OCI-LY7 (cell line): ENCODE measurements around the gene KRTAP5-7. TPM values are rescaled to one million over a fixed set of nuclear protein-coding genes. Genes with fewer than 3 reads are reported as not detected.
"Not testable (repeated sequence)": the region's sequence is repeated elsewhere in the genome, so short reads cannot be mapped to it uniquely, and the experiment has no call there.

Source experiments
- Bru-seq: library from RNA; stranded (reverse); fragments of 400-500 nt; gene quantifications from one replicate; lab custom pipeline; 2021; lab: Mats Ljungman, UMichigan
- BruChase-seq, 2 experiments: library from RNA; stranded (reverse); fragments of 400-500 nt; gene quantifications; one replicate each; lab custom pipeline; 2021; lab: Mats Ljungman, UMichigan
- BruUV-seq: library from RNA; stranded (reverse); fragments of 400-500 nt; replicated peaks from 2 replicates; lab custom pipeline; 2021; lab: Mats Ljungman, UMichigan
- CTCF ChIA-PET: fragments of 300-600 bp; sonication (Branson Sonifier 250); formaldehyde crosslinking; loops from one replicate; lab custom pipeline; 2022; ENCODE audit warnings: antibody characterized with exemption; ENCODE audit not compliant: unreplicated experiment; lab: Charles Lee
- POLR2A ChIA-PET: fragments of 300-600 bp; sonication (Branson Sonifier 250); formaldehyde crosslinking; loops from one replicate; lab custom pipeline; 2022; ENCODE audit warnings: antibody characterized with exemption; lab: Charles Lee
- DNase-seq: peaks from one replicate; pipeline ENCODE4 v3.0.0-alpha.2; 2015; ENCODE audit warnings: low spot score
- H2AFZ ChIP-seq: fragments of 200-600 bp; sonication (generic), shearing (Covaris generic); 2 replicates; pipeline ENCODE4 v1.6.1; 2014; ENCODE audit warnings: mild to moderate bottlenecking, antibody characterized with exemption, low read length, moderate library complexity
- H3K27ac ChIP-seq: fragments of 200-600 bp; sonication (generic); 2 replicates; pipeline ENCODE4 v1.5.1; 2014; ENCODE audit warnings: mixed run types, low read depth, mild to moderate bottlenecking, moderate library complexity, low read length, inconsistent platforms; ENCODE audit not compliant: poor library complexity, severe bottlenecking
- H3K36me3 ChIP-seq: fragments of 200-600 bp; sonication (generic); 2 replicates; pipeline ENCODE4 v1.6.1; 2014; ENCODE audit warnings: mild to moderate bottlenecking, antibody characterized with exemption, low read length, moderate library complexity, mixed read lengths; ENCODE audit not compliant: insufficient read depth
- H3K4me1 ChIP-seq: fragments of 200-600 bp; sonication (generic); 2 replicates; pipeline ENCODE4 v1.5.1; 2014; ENCODE audit warnings: mild to moderate bottlenecking, low read length; ENCODE audit not compliant: insufficient read depth, poor library complexity, severe bottlenecking
- H3K4me2 ChIP-seq: fragments of 200-600 bp; sonication (generic); 2 replicates; pipeline ENCODE4 v1.6.1; 2014; ENCODE audit warnings: mild to moderate bottlenecking, low read length
- H3K4me3 ChIP-seq: fragments of 200-600 bp; sonication (generic); 2 replicates; pipeline ENCODE4 v1.5.1; 2014; ENCODE audit warnings: mild to moderate bottlenecking, low read depth, low read length; ENCODE audit not compliant: poor library complexity, severe bottlenecking
- H3K79me2 ChIP-seq: fragments of 200-600 bp; sonication (generic); 2 replicates; pipeline ENCODE4 v1.6.1; 2016; ENCODE audit warnings: low read depth, mild to moderate bottlenecking, low read length, moderate library complexity, mixed read lengths; ENCODE audit not compliant: insufficient read depth
- H3K9me2 ChIP-seq: fragments of 200-600 bp; sonication (generic); 2 replicates; pipeline ENCODE4 v1.6.1; 2016; ENCODE audit warnings: mild to moderate bottlenecking, low read length, mixed read lengths; ENCODE audit not compliant: insufficient read depth
- H3K9me3 ChIP-seq: fragments of 200-600 bp; sonication (generic); 2 replicates; pipeline ENCODE4 v1.6.1; 2014; ENCODE audit warnings: mild to moderate bottlenecking, mixed run types, low read length, mixed read lengths
- H4K20me1 ChIP-seq: fragments of 200-600 bp; sonication (generic); 2 replicates; pipeline ENCODE4 v1.6.1; 2014; ENCODE audit warnings: mild to moderate bottlenecking, antibody characterized with exemption, low read length, moderate library complexity, mixed read lengths; ENCODE audit not compliant: insufficient read depth
- EZH2phosphoT487 ChIP-seq: fragments of 200-600 bp; sonication (generic); IDR thresholded peaks from 2 replicates; pipeline ENCODE4 v1.6.1; 2018; ENCODE audit warnings: low read depth, borderline replicate concordance, mild to moderate bottlenecking, mixed run types, antibody characterized with exemption, low read length, moderate library complexity, mixed read lengths
- intact Hi-C: fragments of 100-400 bp; cut with micrococcal nuclease; formaldehyde crosslinking; loops from one replicate; pipeline ENCODE4 v1.10.0; 2022; ENCODE audit not compliant: unreplicated experiment
- long read RNA-seq: library from polyadenylated mRNA; stranded (forward); transcript quantifications from one replicate; pipeline ENCODE4 v2.0.0, GENCODE V29; 2022
- total RNA-seq, 2 experiments: library from RNA; depleted of rRNA in 1 of 2; stranded (reverse); fragments of >200 nt in 1 of 2; shearing (Covaris generic) in 1 of 2; gene quantifications; 2 replicates each; pipeline ENCODE4 v1.2.3, GENCODE V29; 2014 to 2022
- TF ChIP-seq, protein P1 (sequence below): fragments of 200-600 bp; sonication (generic); conservative IDR thresholded peaks from 2 replicates; pipeline ENCODE4 v1.5.1; 2014; ENCODE audit warnings: mild to moderate bottlenecking, antibody characterized with exemption, low read length, moderate library complexity, mixed read lengths

Gene KRTAP5-7, protein sequence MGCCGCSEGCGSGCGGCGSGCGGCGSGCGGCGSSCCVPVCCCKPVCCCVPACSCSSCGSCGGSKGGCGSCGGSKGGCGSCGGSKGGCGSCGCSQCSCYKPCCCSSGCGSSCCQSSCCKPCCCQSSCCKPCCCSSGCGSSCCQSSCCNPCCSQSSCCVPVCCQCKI
- total RNA-seq (2014; rRNA removed; shearing (Covaris generic)): not detected in 2 replicates
- total RNA-seq (2022): not detected in 2 replicates
- percentile 24 among the genes with signal in this experiment for Bru-seq, nascent RNA
- not detected for BruChase-seq, experiment 1, labeled RNA remaining after a 6-hour chase
- BruChase-seq, experiment 2, labeled RNA remaining after a 2-hour chase: percentile 21 among the genes with signal in this experiment
- long read RNA-seq: 0 reads

DNA sequence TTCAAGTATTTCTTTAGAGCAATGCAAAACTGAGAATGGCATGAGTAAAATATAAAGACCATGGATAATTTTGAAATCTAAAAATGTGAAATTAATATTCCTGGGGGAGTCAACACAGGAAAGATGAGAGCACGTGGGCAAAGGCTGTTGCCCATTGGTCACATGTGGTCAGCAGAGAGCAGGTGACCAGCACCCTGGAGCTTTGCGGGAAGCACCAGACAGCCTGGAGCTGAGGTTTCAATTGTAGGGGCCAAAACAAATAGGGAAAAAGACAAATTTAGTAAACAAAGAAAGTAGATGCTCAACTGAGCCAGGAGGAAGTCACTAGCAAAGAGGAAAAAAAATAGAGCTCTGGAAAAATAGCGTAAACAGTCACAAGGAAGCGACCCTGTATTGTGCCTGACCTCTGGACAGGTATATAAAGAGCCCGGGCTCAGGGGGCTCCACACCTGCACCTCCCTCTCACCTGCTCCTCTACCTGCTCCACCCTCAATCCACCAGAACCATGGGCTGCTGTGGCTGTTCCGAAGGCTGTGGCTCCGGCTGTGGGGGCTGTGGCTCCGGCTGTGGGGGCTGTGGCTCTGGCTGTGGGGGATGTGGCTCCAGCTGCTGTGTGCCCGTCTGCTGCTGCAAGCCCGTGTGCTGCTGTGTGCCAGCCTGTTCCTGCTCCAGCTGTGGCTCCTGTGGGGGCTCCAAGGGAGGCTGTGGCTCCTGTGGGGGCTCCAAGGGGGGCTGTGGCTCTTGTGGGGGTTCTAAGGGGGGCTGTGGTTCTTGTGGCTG lies at the start of gene KRTAP5-7:
Gene KRTAP5-7, plus strand, starts transcription at position 472 of the 780 bp plus-strand sequence. Its CDS starts 34 bp downstream, at position 506.
- H2AFZ ChIP-seq, intact Hi-C loops, H3K4me3 ChIP-seq, H3K36me3 ChIP-seq, BruUV-seq, H3K79me2 ChIP-seq, DNase-seq, POLR2A ChIA-PET, H3K27ac ChIP-seq, H3K4me2 ChIP-seq, H3K9me3 ChIP-seq, H3K9me2 ChIP-seq, CTCF ChIA-PET, H3K4me1 ChIP-seq, H4K20me1 ChIP-seq: not testable (repeated sequence)

DNA sequence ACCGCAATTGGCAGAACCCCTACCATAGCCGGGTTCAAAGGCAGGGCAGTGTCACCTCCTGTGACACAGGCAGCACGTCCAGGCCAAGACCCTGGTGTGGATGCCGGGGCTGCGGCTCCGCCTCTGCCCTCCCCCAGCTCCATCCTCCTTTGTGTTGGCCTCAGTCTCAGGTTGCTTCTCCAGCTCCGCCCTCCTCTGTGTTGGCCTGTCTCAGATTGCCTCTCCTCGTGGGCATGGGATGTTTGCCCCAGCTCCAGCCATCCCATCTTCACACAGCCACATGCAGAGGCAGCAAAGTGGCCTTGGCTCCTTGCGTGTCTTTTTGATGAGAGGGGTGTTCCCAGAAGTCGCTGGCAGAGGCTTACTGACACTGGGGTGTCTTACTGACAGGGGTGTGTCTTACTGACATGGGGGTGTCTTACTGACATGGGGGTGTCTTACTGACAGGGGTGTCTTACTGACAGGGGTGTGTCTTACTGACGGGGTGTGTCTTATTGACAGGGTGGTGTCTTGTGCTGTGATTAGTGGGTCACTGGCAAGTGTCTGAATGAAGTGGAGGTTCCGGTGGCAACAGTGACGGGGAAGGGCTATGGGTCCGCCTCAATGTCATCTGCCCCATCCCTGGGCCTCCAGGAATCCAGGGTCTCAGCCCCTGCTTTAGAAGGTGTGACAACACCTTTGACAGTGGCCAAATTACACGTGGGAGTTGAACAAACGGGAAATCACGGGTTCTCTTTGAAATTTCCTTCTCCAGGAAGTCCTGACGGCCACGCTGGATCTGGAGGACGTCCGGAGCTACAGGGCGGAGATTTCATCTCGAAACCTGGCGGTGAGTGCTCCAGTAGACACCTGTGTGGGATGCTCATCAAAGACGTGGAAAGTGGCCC lies 49.2 kb upstream of the KRTAP5-7 start:
- H3K36me3 ChIP-seq: peaks cover 33% of the 10 kb centered on the region
- TF ChIP-seq, protein P1, sequence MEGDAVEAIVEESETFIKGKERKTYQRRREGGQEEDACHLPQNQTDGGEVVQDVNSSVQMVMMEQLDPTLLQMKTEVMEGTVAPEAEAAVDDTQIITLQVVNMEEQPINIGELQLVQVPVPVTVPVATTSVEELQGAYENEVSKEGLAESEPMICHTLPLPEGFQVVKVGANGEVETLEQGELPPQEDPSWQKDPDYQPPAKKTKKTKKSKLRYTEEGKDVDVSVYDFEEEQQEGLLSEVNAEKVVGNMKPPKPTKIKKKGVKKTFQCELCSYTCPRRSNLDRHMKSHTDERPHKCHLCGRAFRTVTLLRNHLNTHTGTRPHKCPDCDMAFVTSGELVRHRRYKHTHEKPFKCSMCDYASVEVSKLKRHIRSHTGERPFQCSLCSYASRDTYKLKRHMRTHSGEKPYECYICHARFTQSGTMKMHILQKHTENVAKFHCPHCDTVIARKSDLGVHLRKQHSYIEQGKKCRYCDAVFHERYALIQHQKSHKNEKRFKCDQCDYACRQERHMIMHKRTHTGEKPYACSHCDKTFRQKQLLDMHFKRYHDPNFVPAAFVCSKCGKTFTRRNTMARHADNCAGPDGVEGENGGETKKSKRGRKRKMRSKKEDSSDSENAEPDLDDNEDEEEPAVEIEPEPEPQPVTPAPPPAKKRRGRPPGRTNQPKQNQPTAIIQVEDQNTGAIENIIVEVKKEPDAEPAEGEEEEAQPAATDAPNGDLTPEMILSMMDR: no peak
- no peak for TF ChIP-seq EZH2phosphoT487
- no peaks in the 10 kb centered on the region for H3K79me2 ChIP-seq
- CTCF ChIA-PET: no interaction called here
- no peaks in the 10 kb centered on the region for H3K9me3 ChIP-seq
- no peaks in the 10 kb centered on the region for H3K4me1 ChIP-seq
- H3K4me2 ChIP-seq: no peak overlapping the region
- no peak overlapping the region for H3K4me3 ChIP-seq
- intact Hi-C loops: no loop called here
- POLR2A ChIA-PET: no interaction called here
- no TSS peak for BruUV-seq
- DNase-seq: no peak
- no peak overlapping the region for H2AFZ ChIP-seq
- no peaks in the 10 kb centered on the region for H3K9me2 ChIP-seq
- H3K27ac ChIP-seq: no peak overlapping the region
- no peaks in the 10 kb centered on the region for H4K20me1 ChIP-seq

DNA sequence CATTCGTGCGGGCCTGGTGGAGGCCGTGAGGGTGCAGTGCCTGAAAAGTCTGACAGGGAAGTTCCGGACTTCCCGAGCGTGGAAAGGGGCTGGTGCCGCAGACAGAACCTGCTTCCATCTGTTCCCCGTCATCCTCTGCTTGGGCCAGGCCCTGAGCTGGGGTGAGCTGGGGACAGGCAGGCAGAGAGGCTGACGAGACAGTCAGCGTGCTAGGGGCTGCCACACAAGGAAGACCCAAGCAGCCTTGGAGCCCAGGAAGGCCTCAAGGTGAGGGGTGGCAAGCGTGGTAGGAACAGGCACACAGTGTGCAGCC lies 48.6 kb upstream of the KRTAP5-7 start:
- Histone ChIP-seq H2AFZ (no peak overlapping the region), H3K4me2 (no peak overlapping the region), H3K36me3 (peaks cover 36% of the 10 kb centered on the region), H3K9me3 (no peaks in the 10 kb centered on the region), H3K9me2 (no peaks in the 10 kb centered on the region), H3K4me1 (no peaks in the 10 kb centered on the region), H4K20me1 (no peaks in the 10 kb centered on the region), H3K4me3 (no peak overlapping the region), H3K27ac (no peak overlapping the region), H3K79me2 (no peaks in the 10 kb centered on the region)
- CTCF ChIA-PET: no interaction called here
- no peak for DNase-seq
- intact Hi-C loops: no loop called here
- TF ChIP-seq EZH2phosphoT487: no peak
- TF ChIP-seq, protein P1: no peak
- POLR2A ChIA-PET: no interaction called here
- BruUV-seq: no TSS peak
